ENCODE results near the gene CREBL2.

The CREBL2 gene

GRCh38 chr12:12668005-12668404 lies 56.3 kb downstream of the CREBL2 start:
- Histone ChIP-seq H3K36me3 (ENCODE audit: control insufficient read depth, insufficient read depth, low read length) (no peaks in the 10 kb centered on the region), H3K27ac (no peak overlapping the region), H3K79me2 (peaks cover 12% of the 10 kb centered on the region), H3K9me3 (ENCODE audit: control insufficient read depth, low read length) (no peaks in the 10 kb centered on the region), H3K4me1 (peaks cover 24% of the 10 kb centered on the region), H3K9ac (no peak overlapping the region), H3K27me3 (ENCODE audit: control insufficient read depth, insufficient read depth, low read length) (no peaks in the 10 kb centered on the region), H2AFZ (no peak overlapping the region), H3K4me3 (ENCODE audit: low read depth, low read length) (no peak overlapping the region), H3K4me2 (ENCODE audit: low read length) (no peak overlapping the region)
- TF ChIP-seq CTCF (IDR thresholded peaks at IDR 0.05), result no peak

GRCh38 chr12:12669020-12669419 lies 57.3 kb downstream of the CREBL2 start:
- Histone ChIP-seq H3K79me2 (peaks cover 17% of the 10 kb centered on the region), H3K27me3 (ENCODE audit: control insufficient read depth, insufficient read depth, low read length) (no peaks in the 10 kb centered on the region), H3K36me3 (ENCODE audit: control insufficient read depth, insufficient read depth, low read length) (no peaks in the 10 kb centered on the region), H3K4me2 (ENCODE audit: low read length) (no peak overlapping the region), H3K9me3 (ENCODE audit: control insufficient read depth, low read length) (no peaks in the 10 kb centered on the region), H3K4me3 (ENCODE audit: low read depth, low read length) (no peak overlapping the region), H3K27ac (no peak overlapping the region), H2AFZ (no peak overlapping the region), H3K4me1 (peaks cover 27% of the 10 kb centered on the region), H3K9ac (no peak overlapping the region)
- no peak for TF ChIP-seq CTCF (IDR thresholded peaks at IDR 0.05)

- peak overlapping the region; percentile 80 for H3K27ac ChIP-seq
These were observed 60.4 kb downstream of the CREBL2 start for GRCh38 chr12:12671850-12672660.

GRCh38 chr12:12673296-12673695 lies 61.6 kb downstream of the CREBL2 start:
- no peak for TF ChIP-seq CTCF (IDR thresholded peaks at IDR 0.05)
- H3K36me3 ChIP-seq (ENCODE audit: control insufficient read depth, insufficient read depth, low read length), result no peaks in the 10 kb centered on the region
- H3K27me3 ChIP-seq (ENCODE audit: control insufficient read depth, insufficient read depth, low read length), result no peaks in the 10 kb centered on the region
- H3K4me2 ChIP-seq (ENCODE audit: low read length), result no peak overlapping the region
- H3K4me1 ChIP-seq, result peaks cover 38% of the 10 kb centered on the region
- no peak overlapping the region for H2AFZ ChIP-seq
- H3K9ac ChIP-seq, result no peak overlapping the region
- peaks cover 20% of the 10 kb centered on the region for H3K79me2 ChIP-seq
- no peak overlapping the region for H3K4me3 ChIP-seq (ENCODE audit: low read depth, low read length)
- peak overlapping the region; percentile 7 for H3K27ac ChIP-seq
- H3K9me3 ChIP-seq (ENCODE audit: control insufficient read depth, low read length), result no peaks in the 10 kb centered on the region

More at GRCh38 chr12:12671850-12672660, 60.4 kb downstream of the CREBL2 start:
- H3K4me1 ChIP-seq, result peaks cover 38% of the 10 kb centered on the region
- H3K9me3 ChIP-seq (ENCODE audit: control insufficient read depth, low read length), result no peaks in the 10 kb centered on the region
- H3K4me2 ChIP-seq (ENCODE audit: low read length), result no peak overlapping the region
- H3K27me3 ChIP-seq (ENCODE audit: control insufficient read depth, insufficient read depth, low read length), result no peaks in the 10 kb centered on the region
- H3K79me2 ChIP-seq, result peaks cover 24% of the 10 kb centered on the region
- TF ChIP-seq CTCF (IDR thresholded peaks at IDR 0.05), result no peak
- no peaks in the 10 kb centered on the region for H3K36me3 ChIP-seq (ENCODE audit: control insufficient read depth, insufficient read depth, low read length)
- peak overlapping the region; percentile 28 for H2AFZ ChIP-seq
- no peak overlapping the region for H3K9ac ChIP-seq
- no peak overlapping the region for H3K4me3 ChIP-seq (ENCODE audit: low read depth, low read length)

- no peaks in the 10 kb centered on the region for H3K36me3 ChIP-seq (ENCODE audit: control insufficient read depth, insufficient read depth, low read length)
- peak overlapping the region; percentile 10 for H2AFZ ChIP-seq
- peaks cover 14% of the 10 kb centered on the region for H3K79me2 ChIP-seq
- no peak overlapping the region for H3K4me3 ChIP-seq (ENCODE audit: low read depth, low read length)
- no peak overlapping the region for H3K9ac ChIP-seq
- H3K27me3 ChIP-seq (ENCODE audit: control insufficient read depth, insufficient read depth, low read length), result no peaks in the 10 kb centered on the region
- H3K4me2 ChIP-seq (ENCODE audit: low read length), result no peak overlapping the region
- H3K9me3 ChIP-seq (ENCODE audit: control insufficient read depth, low read length), result no peaks in the 10 kb centered on the region
- TF ChIP-seq CTCF (IDR thresholded peaks at IDR 0.05), result no peak
- H3K4me1 ChIP-seq, result peaks cover 32% of the 10 kb centered on the region
- H3K27ac ChIP-seq, result peak overlapping the region; percentile 56
These were observed 64.9 kb downstream of the CREBL2 start for GRCh38 chr12:12676605-12677004.
